ENCODE data around the gene CKS2. TPM values are rescaled to one million over a fixed set of nuclear protein-coding genes. Genes with fewer than 3 reads are reported as not detected.

The CKS2 gene
- total RNA-seq, 1 experiment from 2014 or later, result 299 TPM

DNA sequence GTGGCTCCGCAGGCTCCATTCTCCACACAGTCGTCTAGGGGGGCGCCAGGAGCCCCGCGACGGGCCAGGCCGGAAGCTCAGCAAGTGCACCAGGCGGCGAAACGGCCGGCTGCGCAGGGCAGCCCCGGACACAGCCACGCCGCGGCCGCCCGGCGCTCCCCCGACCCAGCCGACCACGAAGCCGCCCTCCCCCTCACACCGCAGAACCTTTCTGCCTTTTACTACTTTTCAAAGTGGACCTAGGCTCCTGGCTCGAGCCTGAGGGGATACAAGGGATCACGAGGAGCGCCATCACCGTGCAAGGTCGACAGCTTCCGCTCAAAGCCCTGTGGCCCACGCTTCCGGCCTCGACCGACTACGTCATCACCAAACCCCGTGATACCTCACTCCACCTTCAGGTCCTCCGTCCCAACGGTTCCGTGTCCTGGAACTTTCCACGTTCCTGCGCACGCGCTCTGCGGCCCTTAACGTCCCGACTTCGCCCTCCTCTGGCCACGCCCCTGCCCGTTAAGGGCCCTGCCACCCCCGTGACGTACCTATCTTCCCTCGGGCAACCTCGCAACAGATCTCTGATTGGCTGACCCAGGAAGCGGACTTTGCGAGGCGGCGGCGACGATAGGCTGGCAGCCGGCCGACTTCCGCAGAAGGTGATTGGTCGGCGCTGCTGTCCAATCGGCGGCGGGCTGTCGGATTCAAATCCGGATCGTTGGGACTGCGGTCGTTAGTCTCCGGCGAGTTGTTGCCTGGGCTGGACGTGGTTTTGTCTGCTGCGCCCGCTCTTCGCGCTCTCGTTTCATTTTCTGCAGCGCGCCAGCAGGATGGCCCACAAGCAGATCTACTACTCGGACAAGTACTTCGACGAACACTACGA lies at the start of gene CKS2 (continued):
- no peak for TF ChIP-seq ZNF317 (CRISPR knock-in tag; IDR thresholded peaks at IDR 0.05; ENCODE audit: borderline replicate concordance, low read depth)
- peak; percentile 97; the same call in 1 of the 2 replicates for TF ChIP-seq ZBTB21 (CRISPR knock-in tag; IDR thresholded peaks at IDR 0.05; ENCODE audit: borderline replicate concordance)
- TF ChIP-seq TP53 (CRISPR knock-in tag; IDR thresholded peaks at IDR 0.05), result no peak
- TF ChIP-seq, protein P1, sequence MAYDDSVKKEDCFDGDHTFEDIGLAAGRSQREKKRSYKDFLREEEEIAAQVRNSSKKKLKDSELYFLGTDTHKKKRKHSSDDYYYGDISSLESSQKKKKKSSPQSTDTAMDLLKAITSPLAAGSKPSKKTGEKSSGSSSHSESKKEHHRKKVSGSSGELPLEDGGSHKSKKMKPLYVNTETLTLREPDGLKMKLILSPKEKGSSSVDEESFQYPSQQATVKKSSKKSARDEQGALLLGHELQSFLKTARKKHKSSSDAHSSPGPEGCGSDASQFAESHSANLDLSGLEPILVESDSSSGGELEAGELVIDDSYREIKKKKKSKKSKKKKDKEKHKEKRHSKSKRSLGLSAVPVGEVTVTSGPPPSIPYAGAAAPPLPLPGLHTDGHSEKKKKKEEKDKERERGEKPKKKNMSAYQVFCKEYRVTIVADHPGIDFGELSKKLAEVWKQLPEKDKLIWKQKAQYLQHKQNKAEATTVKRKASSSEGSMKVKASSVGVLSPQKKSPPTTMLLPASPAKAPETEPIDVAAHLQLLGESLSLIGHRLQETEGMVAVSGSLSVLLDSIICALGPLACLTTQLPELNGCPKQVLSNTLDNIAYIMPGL (CRISPR knock-in tag; IDR thresholded peaks at IDR 0.05), result no peak; the same call in 1 of the 2 replicates
- TF ChIP-seq, protein P2, sequence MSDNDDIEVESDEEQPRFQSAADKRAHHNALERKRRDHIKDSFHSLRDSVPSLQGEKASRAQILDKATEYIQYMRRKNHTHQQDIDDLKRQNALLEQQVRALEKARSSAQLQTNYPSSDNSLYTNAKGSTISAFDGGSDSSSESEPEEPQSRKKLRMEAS (CRISPR knock-in tag; IDR thresholded peaks at IDR 0.05), result peak; percentile 89
- no peak for TF ChIP-seq NR1H2 (CRISPR knock-in tag; IDR thresholded peaks at IDR 0.05)
- TF ChIP-seq, protein P3, sequence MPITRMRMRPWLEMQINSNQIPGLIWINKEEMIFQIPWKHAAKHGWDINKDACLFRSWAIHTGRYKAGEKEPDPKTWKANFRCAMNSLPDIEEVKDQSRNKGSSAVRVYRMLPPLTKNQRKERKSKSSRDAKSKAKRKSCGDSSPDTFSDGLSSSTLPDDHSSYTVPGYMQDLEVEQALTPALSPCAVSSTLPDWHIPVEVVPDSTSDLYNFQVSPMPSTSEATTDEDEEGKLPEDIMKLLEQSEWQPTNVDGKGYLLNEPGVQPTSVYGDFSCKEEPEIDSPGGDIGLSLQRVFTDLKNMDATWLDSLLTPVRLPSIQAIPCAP (CRISPR knock-in tag; IDR thresholded peaks at IDR 0.05), result no peak
- TF ChIP-seq MYBL2 (CRISPR knock-in tag; IDR thresholded peaks at IDR 0.05), result peak; percentile 100
- TF ChIP-seq, protein P4, sequence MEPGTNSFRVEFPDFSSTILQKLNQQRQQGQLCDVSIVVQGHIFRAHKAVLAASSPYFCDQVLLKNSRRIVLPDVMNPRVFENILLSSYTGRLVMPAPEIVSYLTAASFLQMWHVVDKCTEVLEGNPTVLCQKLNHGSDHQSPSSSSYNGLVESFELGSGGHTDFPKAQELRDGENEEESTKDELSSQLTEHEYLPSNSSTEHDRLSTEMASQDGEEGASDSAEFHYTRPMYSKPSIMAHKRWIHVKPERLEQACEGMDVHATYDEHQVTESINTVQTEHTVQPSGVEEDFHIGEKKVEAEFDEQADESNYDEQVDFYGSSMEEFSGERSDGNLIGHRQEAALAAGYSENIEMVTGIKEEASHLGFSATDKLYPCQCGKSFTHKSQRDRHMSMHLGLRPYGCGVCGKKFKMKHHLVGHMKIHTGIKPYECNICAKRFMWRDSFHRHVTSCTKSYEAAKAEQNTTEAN (CRISPR knock-in tag; IDR thresholded peaks at IDR 0.05), result no peak; the same call in 1 of the 2 replicates
- TF ChIP-seq SMAD3 (CRISPR knock-in tag; IDR thresholded peaks at IDR 0.05; ENCODE audit: borderline replicate concordance), result 0 out of 2 replicates have a peak, but pooled peaks have one; percentile 64
- TF ChIP-seq, protein P5, sequence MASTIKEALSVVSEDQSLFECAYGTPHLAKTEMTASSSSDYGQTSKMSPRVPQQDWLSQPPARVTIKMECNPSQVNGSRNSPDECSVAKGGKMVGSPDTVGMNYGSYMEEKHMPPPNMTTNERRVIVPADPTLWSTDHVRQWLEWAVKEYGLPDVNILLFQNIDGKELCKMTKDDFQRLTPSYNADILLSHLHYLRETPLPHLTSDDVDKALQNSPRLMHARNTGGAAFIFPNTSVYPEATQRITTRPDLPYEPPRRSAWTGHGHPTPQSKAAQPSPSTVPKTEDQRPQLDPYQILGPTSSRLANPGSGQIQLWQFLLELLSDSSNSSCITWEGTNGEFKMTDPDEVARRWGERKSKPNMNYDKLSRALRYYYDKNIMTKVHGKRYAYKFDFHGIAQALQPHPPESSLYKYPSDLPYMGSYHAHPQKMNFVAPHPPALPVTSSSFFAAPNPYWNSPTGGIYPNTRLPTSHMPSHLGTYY (CRISPR knock-in tag; IDR thresholded peaks at IDR 0.05), result no peak
- TF ChIP-seq, protein P6, sequence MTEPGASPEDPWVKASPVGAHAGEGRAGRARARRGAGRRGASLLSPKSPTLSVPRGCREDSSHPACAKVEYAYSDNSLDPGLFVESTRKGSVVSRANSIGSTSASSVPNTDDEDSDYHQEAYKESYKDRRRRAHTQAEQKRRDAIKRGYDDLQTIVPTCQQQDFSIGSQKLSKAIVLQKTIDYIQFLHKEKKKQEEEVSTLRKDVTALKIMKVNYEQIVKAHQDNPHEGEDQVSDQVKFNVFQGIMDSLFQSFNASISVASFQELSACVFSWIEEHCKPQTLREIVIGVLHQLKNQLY (CRISPR knock-in tag; IDR thresholded peaks at IDR 0.05), result no peak
- TF ChIP-seq GABPB1 (CRISPR knock-in tag; IDR thresholded peaks at IDR 0.05), result peak; percentile 67
- no peak for TF ChIP-seq NR3C1 (CRISPR knock-in tag; conservative IDR thresholded peaks at IDR 0.05; ENCODE audit: low read depth)
- TF ChIP-seq TEAD4 (CRISPR knock-in tag; IDR thresholded peaks at IDR 0.05), result no peak
- TF ChIP-seq CREB1 (CRISPR knock-in tag; IDR thresholded peaks at IDR 0.05), result peak; percentile 24; the same call in 1 of the 2 replicates
- TF ChIP-seq, protein P7, sequence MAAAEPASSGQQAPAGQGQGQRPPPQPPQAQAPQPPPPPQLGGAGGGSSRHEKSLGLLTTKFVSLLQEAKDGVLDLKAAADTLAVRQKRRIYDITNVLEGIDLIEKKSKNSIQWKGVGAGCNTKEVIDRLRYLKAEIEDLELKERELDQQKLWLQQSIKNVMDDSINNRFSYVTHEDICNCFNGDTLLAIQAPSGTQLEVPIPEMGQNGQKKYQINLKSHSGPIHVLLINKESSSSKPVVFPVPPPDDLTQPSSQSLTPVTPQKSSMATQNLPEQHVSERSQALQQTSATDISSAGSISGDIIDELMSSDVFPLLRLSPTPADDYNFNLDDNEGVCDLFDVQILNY (CRISPR knock-in tag; IDR thresholded peaks at IDR 0.05), result 0 out of 2 replicates have a peak, but pooled peaks have one; percentile 51
- TF ChIP-seq ZNF416 (CRISPR knock-in tag; IDR thresholded peaks at IDR 0.05), result peak; percentile 74; the same call in 1 of the 2 replicates
- 0 out of 2 replicates have a peak, but pooled peaks have one; percentile 15 for TF ChIP-seq PRRX2 (CRISPR knock-in tag; IDR thresholded peaks at IDR 0.05)
- no peak for TF ChIP-seq ZNF138 (CRISPR knock-in tag; conservative IDR thresholded peaks at IDR 0.05)
- TF ChIP-seq, protein P8, sequence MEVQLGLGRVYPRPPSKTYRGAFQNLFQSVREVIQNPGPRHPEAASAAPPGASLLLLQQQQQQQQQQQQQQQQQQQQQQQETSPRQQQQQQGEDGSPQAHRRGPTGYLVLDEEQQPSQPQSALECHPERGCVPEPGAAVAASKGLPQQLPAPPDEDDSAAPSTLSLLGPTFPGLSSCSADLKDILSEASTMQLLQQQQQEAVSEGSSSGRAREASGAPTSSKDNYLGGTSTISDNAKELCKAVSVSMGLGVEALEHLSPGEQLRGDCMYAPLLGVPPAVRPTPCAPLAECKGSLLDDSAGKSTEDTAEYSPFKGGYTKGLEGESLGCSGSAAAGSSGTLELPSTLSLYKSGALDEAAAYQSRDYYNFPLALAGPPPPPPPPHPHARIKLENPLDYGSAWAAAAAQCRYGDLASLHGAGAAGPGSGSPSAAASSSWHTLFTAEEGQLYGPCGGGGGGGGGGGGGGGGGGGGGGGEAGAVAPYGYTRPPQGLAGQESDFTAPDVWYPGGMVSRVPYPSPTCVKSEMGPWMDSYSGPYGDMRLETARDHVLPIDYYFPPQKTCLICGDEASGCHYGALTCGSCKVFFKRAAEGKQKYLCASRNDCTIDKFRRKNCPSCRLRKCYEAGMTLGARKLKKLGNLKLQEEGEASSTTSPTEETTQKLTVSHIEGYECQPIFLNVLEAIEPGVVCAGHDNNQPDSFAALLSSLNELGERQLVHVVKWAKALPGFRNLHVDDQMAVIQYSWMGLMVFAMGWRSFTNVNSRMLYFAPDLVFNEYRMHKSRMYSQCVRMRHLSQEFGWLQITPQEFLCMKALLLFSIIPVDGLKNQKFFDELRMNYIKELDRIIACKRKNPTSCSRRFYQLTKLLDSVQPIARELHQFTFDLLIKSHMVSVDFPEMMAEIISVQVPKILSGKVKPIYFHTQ (CRISPR knock-in tag; IDR thresholded peaks at IDR 0.05), result no peak
- TF ChIP-seq, protein P9, sequence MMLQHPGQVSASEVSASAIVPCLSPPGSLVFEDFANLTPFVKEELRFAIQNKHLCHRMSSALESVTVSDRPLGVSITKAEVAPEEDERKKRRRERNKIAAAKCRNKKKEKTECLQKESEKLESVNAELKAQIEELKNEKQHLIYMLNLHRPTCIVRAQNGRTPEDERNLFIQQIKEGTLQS (CRISPR knock-in tag; conservative IDR thresholded peaks at IDR 0.05), result no peak
- TF ChIP-seq GRHL2 (CRISPR knock-in tag; IDR thresholded peaks at IDR 0.05; ENCODE audit: insufficient replicate concordance, severe bottlenecking), result no peak
- TF ChIP-seq, protein P10, sequence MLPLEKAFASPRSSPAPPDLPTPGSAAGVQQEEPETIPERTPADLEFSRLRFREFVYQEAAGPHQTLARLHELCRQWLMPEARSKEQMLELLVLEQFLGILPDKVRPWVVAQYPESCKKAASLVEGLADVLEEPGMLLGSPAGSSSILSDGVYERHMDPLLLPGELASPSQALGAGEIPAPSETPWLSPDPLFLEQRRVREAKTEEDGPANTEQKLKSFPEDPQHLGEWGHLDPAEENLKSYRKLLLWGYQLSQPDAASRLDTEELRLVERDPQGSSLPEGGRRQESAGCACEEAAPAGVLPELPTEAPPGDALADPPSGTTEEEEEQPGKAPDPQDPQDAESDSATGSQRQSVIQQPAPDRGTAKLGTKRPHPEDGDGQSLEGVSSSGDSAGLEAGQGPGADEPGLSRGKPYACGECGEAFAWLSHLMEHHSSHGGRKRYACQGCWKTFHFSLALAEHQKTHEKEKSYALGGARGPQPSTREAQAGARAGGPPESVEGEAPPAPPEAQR (CRISPR knock-in tag; IDR thresholded peaks at IDR 0.05), result no peak
- TF ChIP-seq, protein P11, sequence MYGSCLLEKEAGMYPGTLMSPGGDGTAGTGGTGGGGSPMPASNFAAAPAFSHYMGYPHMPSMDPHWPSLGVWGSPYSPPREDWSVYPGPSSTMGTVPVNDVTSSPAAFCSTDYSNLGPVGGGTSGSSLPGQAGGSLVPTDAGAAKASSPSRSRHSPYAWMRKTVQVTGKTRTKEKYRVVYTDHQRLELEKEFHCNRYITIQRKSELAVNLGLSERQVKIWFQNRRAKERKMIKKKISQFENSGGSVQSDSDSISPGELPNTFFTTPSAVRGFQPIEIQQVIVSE (CRISPR knock-in tag; IDR thresholded peaks at IDR 0.05; ENCODE audit: borderline replicate concordance), result no peak
